Neural progenitor cell (in vitro differentiated cells): Measurements from ENCODE around the gene KDM8. TPM values are rescaled to one million over a fixed set of nuclear protein-coding genes. Genes with fewer than 3 reads are reported as not detected.
A peak's percentile ranks its signal among the peaks of the same experiment; 100 is the strongest.

Experiments
- DNase-seq: peaks from one replicate; pipeline ENCODE4 v3.0.0-alpha.2; 2016; ENCODE audit warnings: low spot score
- H2AFZ ChIP-seq: fragments of 200-600 bp; sonication (generic); replicated peaks from 2 replicates; pipeline ENCODE4 v1.6.1; 2016; ENCODE audit warnings: antibody characterized with exemption
- H3F3A ChIP-seq: fragments of 200-600 bp; sonication (generic); 2 replicates; pipeline ENCODE4 v1.6.1; 2016; ENCODE audit warnings: antibody characterized with exemption, low read depth
- H3K27ac ChIP-seq: fragments of 200-600 bp; sonication (generic); 2 replicates; pipeline ENCODE4 v1.5.1; 2016; ENCODE audit warnings: mild to moderate bottlenecking
- H3K27me3 ChIP-seq: fragments of 200-600 bp; sonication (generic); 2 replicates; pipeline ENCODE4 v1.6.1; 2016; ENCODE audit warnings: mild to moderate bottlenecking, moderate library complexity
- H3K36me3 ChIP-seq: fragments of 200-600 bp; sonication (generic); 2 replicates; pipeline ENCODE4 v1.5.1; 2016
- H3K4me1 ChIP-seq: fragments of 200-600 bp; sonication (generic); 2 replicates; pipeline ENCODE4 v1.6.1; 2016; ENCODE audit warnings: mixed run types
- H3K4me2 ChIP-seq: fragments of 200-600 bp; sonication (generic); 2 replicates; pipeline ENCODE4 v1.6.1; 2016
- H3K4me3 ChIP-seq: fragments of 200-600 bp; sonication (generic); 2 replicates; pipeline ENCODE4 v1.5.1; 2016
- H3K79me2 ChIP-seq: fragments of 200-600 bp; sonication (generic); 2 replicates; pipeline ENCODE4 v1.6.1; 2016; ENCODE audit warnings: low read depth
- H3K9ac ChIP-seq: fragments of 200-600 bp; sonication (generic); 2 replicates; pipeline ENCODE4 v1.6.1; 2016
- H3K9me3 ChIP-seq: fragments of 200-600 bp; sonication (generic); 2 replicates; pipeline ENCODE4 v1.5.1; 2016; ENCODE audit warnings: low read depth
- H4K20me1 ChIP-seq: fragments of 200-600 bp; sonication (generic); 2 replicates; pipeline ENCODE4 v1.6.1; 2016; ENCODE audit warnings: low read depth
- H3K27ac Mint-ChIP-seq: 3 replicates; pipeline ENCODE4 v1.8.0; 2021; ENCODE audit warnings: mixed read lengths
- H3K27me3 Mint-ChIP-seq: 2 replicates; pipeline ENCODE4 v1.8.0; 2022; ENCODE audit warnings: low read depth, mild to moderate bottlenecking, inconsistent platforms, moderate library complexity, mixed read lengths; ENCODE audit not compliant: insufficient read depth
- H3K36me3 Mint-ChIP-seq: 3 replicates; pipeline ENCODE4 v1.8.0; 2021; ENCODE audit warnings: mixed read lengths
- H3K4me1 Mint-ChIP-seq: 3 replicates; pipeline ENCODE4 v1.8.0; 2021; ENCODE audit warnings: mixed read lengths
- H3K4me3 Mint-ChIP-seq: 3 replicates; pipeline ENCODE4 v1.8.0; 2021; ENCODE audit warnings: mild to moderate bottlenecking, moderate library complexity, mixed read lengths
- H3K9me3 Mint-ChIP-seq: 3 replicates; pipeline ENCODE4 v1.8.0; 2020; ENCODE audit warnings: mixed read lengths
- CTCF ChIP-seq: fragments of 200-600 bp; sonication (generic); IDR thresholded peaks from 2 replicates; pipeline ENCODE4 v1.5.1; 2017; ENCODE audit warnings: antibody characterized with exemption, mild to moderate bottlenecking
- EZH2 ChIP-seq: fragments of 200-600 bp; sonication (generic); IDR thresholded peaks from 2 replicates; pipeline ENCODE4 v1.6.1; 2017; ENCODE audit warnings: antibody characterized with exemption, mild to moderate bottlenecking, moderate library complexity
- EZH2phosphoT487 ChIP-seq: fragments of 200-600 bp; sonication (generic); IDR thresholded peaks from 2 replicates; pipeline ENCODE4 v1.6.1; 2017; ENCODE audit warnings: antibody characterized with exemption
- total RNA-seq: library from RNA; depleted of rRNA; stranded (reverse); fragments of >200 nt; gene quantifications from 2 replicates; pipeline ENCODE4 v1.2.3, GENCODE V29; 2015; ENCODE audit warnings: low replicate concordance

KDM8 gene
- total RNA-seq, 1 donor from 2014 or later, result 6.5 TPM

GRCh38 chr16:27221576-27222248 lies 18.4 kb downstream of the KDM8 start:
- H3K27me3 Mint-ChIP-seq, result peaks cover 4% of the 10 kb centered on the region
- Histone ChIP-seq H3K9ac (no peak overlapping the region), H3K4me3 (no peak overlapping the region), H3K36me3 (no peaks in the 10 kb centered on the region), H3K27me3 (no peaks in the 10 kb centered on the region), H3K4me1 (no peaks in the 10 kb centered on the region), H2AFZ (no peak overlapping the region), H3K79me2 (no peaks in the 10 kb centered on the region), H3K4me2 (no peak overlapping the region), H4K20me1 (no peaks in the 10 kb centered on the region), H3K27ac (no peak overlapping the region), H3K9me3 (no peaks in the 10 kb centered on the region), H3F3A (no peaks in the 10 kb centered on the region)
- DNase-seq, result no peak
- TF ChIP-seq EZH2 (no peak), CTCF (no peak), EZH2phosphoT487 (no peak)
- H3K4me3 Mint-ChIP-seq, result no peak overlapping the region
- peaks cover 13% of the 10 kb centered on the region for H3K4me1 Mint-ChIP-seq
- peak overlapping the region; percentile 46 for H3K27ac Mint-ChIP-seq
- H3K36me3 Mint-ChIP-seq, result peaks cover 2% of the 10 kb centered on the region
- H3K9me3 Mint-ChIP-seq, result no peaks in the 10 kb centered on the region

- H3K9ac ChIP-seq, result no peak overlapping the region
- peak overlapping the region; percentile 72 for H3K27ac Mint-ChIP-seq
- H3K4me2 ChIP-seq, result no peak overlapping the region
- peaks cover 2% of the 10 kb centered on the region for H3K27me3 Mint-ChIP-seq
- peak; percentile 35 for DNase-seq
- peaks cover 9% of the 10 kb centered on the region for H3K4me1 Mint-ChIP-seq
- no peaks in the 10 kb centered on the region for H4K20me1 ChIP-seq
- H3K4me3 ChIP-seq, result no peak overlapping the region
- no peaks in the 10 kb centered on the region for H3K9me3 Mint-ChIP-seq
- H2AFZ ChIP-seq, result no peak overlapping the region
- no peaks in the 10 kb centered on the region for H3K36me3 ChIP-seq
- H3K9me3 ChIP-seq, result no peaks in the 10 kb centered on the region
- TF ChIP-seq CTCF (no peak), EZH2 (no peak), EZH2phosphoT487 (no peak)
- no peaks in the 10 kb centered on the region for H3K27me3 ChIP-seq
- H3F3A ChIP-seq, result no peaks in the 10 kb centered on the region
- no peaks in the 10 kb centered on the region for H3K4me1 ChIP-seq
- no peak overlapping the region for H3K4me3 Mint-ChIP-seq
- no peaks in the 10 kb centered on the region for H3K36me3 Mint-ChIP-seq
- no peaks in the 10 kb centered on the region for H3K79me2 ChIP-seq
- no peak overlapping the region for H3K27ac ChIP-seq
These were observed 19.2 kb downstream of the KDM8 start for GRCh38 chr16:27222249-27223225.

GRCh38 chr16:27223226-27223610 lies 19.9 kb downstream of the KDM8 start:
- Histone ChIP-seq H3K36me3 (no peaks in the 10 kb centered on the region), H3K4me1 (no peaks in the 10 kb centered on the region), H3K27ac (no peak overlapping the region), H3K4me3 (no peak overlapping the region), H3K27me3 (no peaks in the 10 kb centered on the region), H3K9me3 (no peaks in the 10 kb centered on the region), H3K4me2 (no peak overlapping the region), H3K79me2 (no peaks in the 10 kb centered on the region), H3F3A (no peaks in the 10 kb centered on the region), H2AFZ (no peak overlapping the region), H4K20me1 (no peaks in the 10 kb centered on the region), H3K9ac (no peak overlapping the region)
- Mint-ChIP-seq H3K36me3 (no peaks in the 10 kb centered on the region), H3K27me3 (peaks cover 2% of the 10 kb centered on the region), H3K4me1 (peaks cover 9% of the 10 kb centered on the region), H3K9me3 (no peaks in the 10 kb centered on the region), H3K27ac (no peak overlapping the region), H3K4me3 (no peak overlapping the region)
- no peak for TF ChIP-seq EZH2
- TF ChIP-seq EZH2phosphoT487, result no peak
- TF ChIP-seq CTCF, result no peak
- no peak for DNase-seq
